B cell (primary cell): Measurements from ENCODE around the gene ACOT4.

Experiments used
- EZH2 ChIP-seq: IDR thresholded peaks from 2 replicates; pipeline ENCODE4 v1.6.1; 2012; ENCODE audit warnings: borderline replicate concordance, low read depth, mild to moderate bottlenecking, moderate library complexity, low read length; ENCODE audit not compliant: insufficient read depth, poor library complexity, severe bottlenecking
- TF ChIP-seq, protein P1 (sequence below): fragments of 200-600 bp; IDR thresholded peaks from one replicate; pipeline ENCODE4 v1.8.0; 2022; ENCODE audit warnings: antibody characterized with exemption, mild to moderate bottlenecking

DNA sequence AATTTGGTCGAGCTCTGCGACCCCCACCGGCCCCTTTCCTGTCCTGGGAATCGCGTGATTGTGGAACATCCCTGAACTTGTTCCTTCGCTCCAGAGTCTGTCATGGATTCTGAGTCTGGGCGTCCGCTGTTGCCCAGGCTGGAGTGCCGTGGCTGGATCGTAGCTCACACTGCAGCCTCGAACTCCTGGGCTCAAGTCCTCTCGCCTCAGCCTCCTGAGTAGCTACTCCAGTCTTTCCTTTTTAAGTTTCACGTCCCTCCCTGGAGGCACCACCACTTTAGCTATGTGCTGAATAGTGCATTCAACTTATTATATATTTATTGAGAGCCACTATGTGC is 21.3 kb downstream of the ACOT4 start:
- TF ChIP-seq, protein P1, sequence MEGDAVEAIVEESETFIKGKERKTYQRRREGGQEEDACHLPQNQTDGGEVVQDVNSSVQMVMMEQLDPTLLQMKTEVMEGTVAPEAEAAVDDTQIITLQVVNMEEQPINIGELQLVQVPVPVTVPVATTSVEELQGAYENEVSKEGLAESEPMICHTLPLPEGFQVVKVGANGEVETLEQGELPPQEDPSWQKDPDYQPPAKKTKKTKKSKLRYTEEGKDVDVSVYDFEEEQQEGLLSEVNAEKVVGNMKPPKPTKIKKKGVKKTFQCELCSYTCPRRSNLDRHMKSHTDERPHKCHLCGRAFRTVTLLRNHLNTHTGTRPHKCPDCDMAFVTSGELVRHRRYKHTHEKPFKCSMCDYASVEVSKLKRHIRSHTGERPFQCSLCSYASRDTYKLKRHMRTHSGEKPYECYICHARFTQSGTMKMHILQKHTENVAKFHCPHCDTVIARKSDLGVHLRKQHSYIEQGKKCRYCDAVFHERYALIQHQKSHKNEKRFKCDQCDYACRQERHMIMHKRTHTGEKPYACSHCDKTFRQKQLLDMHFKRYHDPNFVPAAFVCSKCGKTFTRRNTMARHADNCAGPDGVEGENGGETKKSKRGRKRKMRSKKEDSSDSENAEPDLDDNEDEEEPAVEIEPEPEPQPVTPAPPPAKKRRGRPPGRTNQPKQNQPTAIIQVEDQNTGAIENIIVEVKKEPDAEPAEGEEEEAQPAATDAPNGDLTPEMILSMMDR = no peak
- no peak for TF ChIP-seq EZH2
